GM23338 (cell line): ENCODE measurements around the gene METTL5.

Source experiments
- CREB1 ChIP-seq: fragments of 250-450 bp; sonication (Bioruptor Pico); IDR thresholded peaks from 2 replicates; pipeline ENCODE4 v1.5.0; 2020; ENCODE audit warnings: low read depth, mild to moderate bottlenecking, moderate library complexity
- EZH2 ChIP-seq: fragments of 200-600 bp; sonication (generic); IDR thresholded peaks from one replicate; pipeline ENCODE4 v1.8.0; 2017; ENCODE audit warnings: antibody characterized with exemption, mild to moderate bottlenecking, low read depth; ENCODE audit not compliant: unreplicated experiment
- EZH2phosphoT487 ChIP-seq: fragments of 200-600 bp; sonication (generic); IDR thresholded peaks from one replicate; pipeline ENCODE4 v1.8.1; 2018; ENCODE audit warnings: antibody characterized with exemption; ENCODE audit not compliant: unreplicated experiment
- POLR2AphosphoS5 ChIP-seq: IDR thresholded peaks from 2 replicates; pipeline ENCODE4 v1.6.1; 2016; ENCODE audit warnings: antibody characterized with exemption, low read depth
- REST ChIP-seq: IDR thresholded peaks from one replicate; pipeline ENCODE4 v1.6.1; 2018; ENCODE audit warnings: antibody characterized with exemption; ENCODE audit not compliant: unreplicated experiment
- STAT1 ChIP-seq: IDR thresholded peaks from one replicate; pipeline ENCODE4 v1.6.1; 2016; ENCODE audit warnings: antibody characterized with exemption; ENCODE audit not compliant: unreplicated experiment
- TF ChIP-seq, protein P1 (sequence below), 2 experiments: fragments of 200-600 bp in 1 of 2; sonication (generic) in 1 of 2; conservative IDR thresholded peaks; 2 replicates each; pipeline versions ENCODE4 v1.5.1 to v1.6.1; 2016 to 2017; ENCODE audit warnings: antibody characterized with exemption in 2 of 2, low read depth in 2 of 2, mild to moderate bottlenecking in 2 of 2, moderate library complexity in 1 of 2

- TF ChIP-seq, protein P1, sequence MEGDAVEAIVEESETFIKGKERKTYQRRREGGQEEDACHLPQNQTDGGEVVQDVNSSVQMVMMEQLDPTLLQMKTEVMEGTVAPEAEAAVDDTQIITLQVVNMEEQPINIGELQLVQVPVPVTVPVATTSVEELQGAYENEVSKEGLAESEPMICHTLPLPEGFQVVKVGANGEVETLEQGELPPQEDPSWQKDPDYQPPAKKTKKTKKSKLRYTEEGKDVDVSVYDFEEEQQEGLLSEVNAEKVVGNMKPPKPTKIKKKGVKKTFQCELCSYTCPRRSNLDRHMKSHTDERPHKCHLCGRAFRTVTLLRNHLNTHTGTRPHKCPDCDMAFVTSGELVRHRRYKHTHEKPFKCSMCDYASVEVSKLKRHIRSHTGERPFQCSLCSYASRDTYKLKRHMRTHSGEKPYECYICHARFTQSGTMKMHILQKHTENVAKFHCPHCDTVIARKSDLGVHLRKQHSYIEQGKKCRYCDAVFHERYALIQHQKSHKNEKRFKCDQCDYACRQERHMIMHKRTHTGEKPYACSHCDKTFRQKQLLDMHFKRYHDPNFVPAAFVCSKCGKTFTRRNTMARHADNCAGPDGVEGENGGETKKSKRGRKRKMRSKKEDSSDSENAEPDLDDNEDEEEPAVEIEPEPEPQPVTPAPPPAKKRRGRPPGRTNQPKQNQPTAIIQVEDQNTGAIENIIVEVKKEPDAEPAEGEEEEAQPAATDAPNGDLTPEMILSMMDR (conservative IDR thresholded peaks at IDR 0.05; ENCODE audit: low read depth in 2 of 2): no peak
- TF ChIP-seq POLR2AphosphoS5: no peak
- TF ChIP-seq EZH2phosphoT487: no peak
- no peak for TF ChIP-seq EZH2
- TF ChIP-seq STAT1: no peak
- TF ChIP-seq CREB1 (CRISPR knock-in tag): no peak
- TF ChIP-seq REST: no peak
These were observed 1.8 kb downstream of the METTL5 start for GRCh38 chr2:169822785-169823392.
